Smooth muscle cell (in vitro differentiated cells): ENCODE data around the gene NR1D2. TPM values are rescaled to one million over a fixed set of nuclear protein-coding genes. Genes with fewer than 3 reads are reported as not detected.

Experiments
- DNase-seq: peaks from one replicate; lab custom pipeline; 2025; ENCODE audit not compliant: unreplicated experiment; lab: John Stamatoyannopoulos, UW
- H2AFZ ChIP-seq: fragments of 200-600 bp; sonication (generic); 2 replicates; pipeline ENCODE4 v1.6.0; 2016; ENCODE audit warnings: antibody characterized with exemption, low read depth, mild to moderate bottlenecking
- H3F3A ChIP-seq: fragments of 200-600 bp; sonication (generic); 2 replicates; pipeline ENCODE4 v1.6.0; 2017; ENCODE audit warnings: antibody characterized with exemption, low read depth
- H3K27ac ChIP-seq: fragments of 200-600 bp; sonication (generic); 2 replicates; pipeline ENCODE4 v1.5.1; 2016; ENCODE audit warnings: low read depth, mild to moderate bottlenecking
- H3K27me3 ChIP-seq: fragments of 200-600 bp; sonication (generic); 2 replicates; pipeline ENCODE4 v1.6.1; 2016; ENCODE audit warnings: low read depth, mild to moderate bottlenecking
- H3K36me3 ChIP-seq: fragments of 200-600 bp; sonication (generic); 2 replicates; pipeline ENCODE4 v1.5.1; 2016; ENCODE audit warnings: low read depth
- H3K4me1 ChIP-seq: fragments of 200-600 bp; sonication (generic); 2 replicates; pipeline ENCODE4 v1.5.1; 2016; ENCODE audit warnings: low read depth
- H3K4me2 ChIP-seq: fragments of 200-600 bp; sonication (generic); 2 replicates; pipeline ENCODE4 v1.6.0; 2016; ENCODE audit warnings: mild to moderate bottlenecking
- H3K4me3 ChIP-seq: fragments of 200-600 bp; sonication (generic); 2 replicates; pipeline ENCODE4 v1.5.1; 2016; ENCODE audit warnings: mild to moderate bottlenecking
- H3K79me2 ChIP-seq: fragments of 200-600 bp; sonication (generic); 2 replicates; pipeline ENCODE4 v1.6.0; 2016; ENCODE audit warnings: low read depth, mild to moderate bottlenecking
- H3K9ac ChIP-seq: fragments of 200-600 bp; sonication (generic); 2 replicates; pipeline ENCODE4 v1.6.0; 2016; ENCODE audit warnings: low read depth
- H3K9me3 ChIP-seq: fragments of 200-600 bp; sonication (generic); replicated peaks from 2 replicates; pipeline ENCODE4 v1.5.1; 2016; ENCODE audit warnings: low read depth
- H4K20me1 ChIP-seq: fragments of 200-600 bp; sonication (generic); 2 replicates; pipeline ENCODE4 v1.6.0; 2016; ENCODE audit warnings: low read depth
- WGBS: methylation state at CpG from one replicate; pipeline ENCODE4 v1.1.7; 2016; ENCODE audit warnings: low lambda C conversion rate; 5-methylcytosine and 5-hydroxymethylcytosine counted together
- polyA plus RNA-seq: library from polyadenylated mRNA; unstranded; fragments of >200 nt; fragmentation: Nextera tagmentation; extraction: Ambion mirVana; gene quantifications from 2 replicates; pipeline ENCODE4 v1.2.1, GENCODE V29; 2016
- total RNA-seq: library from RNA; depleted of rRNA; stranded (reverse); fragments of >200 nt; gene quantifications from 2 replicates; pipeline ENCODE4 v1.2.3, GENCODE V29; 2014
- TF ChIP-seq, protein P1 (sequence below): fragments of 200-600 bp; sonication (generic); IDR thresholded peaks from 2 replicates; pipeline ENCODE4 v1.5.1; 2017; ENCODE audit warnings: borderline replicate concordance, mild to moderate bottlenecking, antibody characterized with exemption; ENCODE audit not compliant: insufficient read depth, poor library complexity, severe bottlenecking

NR1D2 gene
- total and polyA plus RNA-seq, 2 experiments from 2014 or later = 11.7 to 37.8 TPM

DNA sequence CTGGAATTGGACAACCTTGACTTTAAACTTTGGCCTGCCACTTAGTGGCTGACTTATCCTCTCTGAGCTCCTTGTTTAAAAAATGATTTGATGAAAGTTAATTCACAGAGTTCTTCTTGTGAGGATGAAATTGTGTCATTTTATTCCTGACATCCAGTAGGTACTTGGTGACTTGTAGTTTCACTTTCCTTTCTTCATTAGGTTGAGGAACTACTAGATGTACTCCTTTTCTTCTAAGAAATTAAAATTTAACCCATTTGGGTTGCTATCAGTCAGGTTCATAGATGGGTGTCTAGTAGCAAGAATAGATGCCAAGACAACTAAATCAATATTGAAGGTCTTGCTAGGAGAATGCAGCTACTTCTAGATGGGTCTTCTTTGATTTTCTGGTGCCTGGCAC lies 5.2 kb downstream of the NR1D2 start:
- Histone ChIP-seq H3K4me1 (peaks cover 11% of the 10 kb centered on the region), H4K20me1 (peaks cover 92% of the 10 kb centered on the region), H3K9ac (no peak overlapping the region), H3K9me3 (no peaks in the 10 kb centered on the region), H3K4me3 (no peak overlapping the region), H3K4me2 (no peak overlapping the region), H3K27me3 (no peaks in the 10 kb centered on the region), H3K27ac (no peak overlapping the region), H3F3A (peaks cover 11% of the 10 kb centered on the region), H3K36me3 (no peaks in the 10 kb centered on the region), H2AFZ (no peak overlapping the region), H3K79me2 (peaks cover 81% of the 10 kb centered on the region)
- no peak for DNase-seq
- TF ChIP-seq, protein P1, sequence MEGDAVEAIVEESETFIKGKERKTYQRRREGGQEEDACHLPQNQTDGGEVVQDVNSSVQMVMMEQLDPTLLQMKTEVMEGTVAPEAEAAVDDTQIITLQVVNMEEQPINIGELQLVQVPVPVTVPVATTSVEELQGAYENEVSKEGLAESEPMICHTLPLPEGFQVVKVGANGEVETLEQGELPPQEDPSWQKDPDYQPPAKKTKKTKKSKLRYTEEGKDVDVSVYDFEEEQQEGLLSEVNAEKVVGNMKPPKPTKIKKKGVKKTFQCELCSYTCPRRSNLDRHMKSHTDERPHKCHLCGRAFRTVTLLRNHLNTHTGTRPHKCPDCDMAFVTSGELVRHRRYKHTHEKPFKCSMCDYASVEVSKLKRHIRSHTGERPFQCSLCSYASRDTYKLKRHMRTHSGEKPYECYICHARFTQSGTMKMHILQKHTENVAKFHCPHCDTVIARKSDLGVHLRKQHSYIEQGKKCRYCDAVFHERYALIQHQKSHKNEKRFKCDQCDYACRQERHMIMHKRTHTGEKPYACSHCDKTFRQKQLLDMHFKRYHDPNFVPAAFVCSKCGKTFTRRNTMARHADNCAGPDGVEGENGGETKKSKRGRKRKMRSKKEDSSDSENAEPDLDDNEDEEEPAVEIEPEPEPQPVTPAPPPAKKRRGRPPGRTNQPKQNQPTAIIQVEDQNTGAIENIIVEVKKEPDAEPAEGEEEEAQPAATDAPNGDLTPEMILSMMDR = no peak

DNA sequence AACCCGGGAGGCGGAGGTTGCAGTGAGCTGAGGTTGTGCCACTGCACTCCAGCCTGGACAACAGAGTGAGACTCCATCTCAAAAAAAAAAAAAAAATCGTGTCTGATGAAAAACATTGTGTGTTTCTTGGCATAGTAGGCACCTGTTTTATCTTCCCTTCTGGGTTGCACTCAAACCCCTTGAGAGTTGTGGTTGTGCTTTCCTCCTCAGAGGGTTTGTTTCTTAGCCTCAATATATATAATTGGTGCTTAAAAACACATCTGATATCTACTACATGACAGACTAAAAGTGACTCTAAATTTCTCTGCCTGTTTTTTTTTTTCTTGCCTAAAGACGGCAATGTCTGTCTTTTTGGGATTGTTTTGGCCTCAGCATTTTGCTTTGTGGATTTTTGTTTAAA lies 7.6 kb downstream of the NR1D2 start:
- no peak overlapping the region for H3K4me3 ChIP-seq
- no peak overlapping the region for H3K4me2 ChIP-seq
- H3K79me2 ChIP-seq = peaks cover 85% of the 10 kb centered on the region
- no peaks in the 10 kb centered on the region for H3F3A ChIP-seq
- TF ChIP-seq, protein P1 = no peak
- H3K27me3 ChIP-seq = no peaks in the 10 kb centered on the region
- H3K9me3 ChIP-seq = no peaks in the 10 kb centered on the region
- no peak overlapping the region for H2AFZ ChIP-seq
- H3K27ac ChIP-seq = no peak overlapping the region
- H3K36me3 ChIP-seq = no peaks in the 10 kb centered on the region
- 92% methylated on average over 4 of the region's 4 CpGs for WGBS
- H3K4me1 ChIP-seq = no peaks in the 10 kb centered on the region
- H3K9ac ChIP-seq = no peak overlapping the region
- no peak for DNase-seq
- peaks cover 91% of the 10 kb centered on the region for H4K20me1 ChIP-seq

GRCh38 chr3:23953523-23953922 lies 8.4 kb downstream of the NR1D2 start:
- Histone ChIP-seq H3K9me3 (no peaks in the 10 kb centered on the region), H3K4me3 (no peak overlapping the region), H3F3A (no peaks in the 10 kb centered on the region), H3K9ac (no peak overlapping the region), H3K27me3 (no peaks in the 10 kb centered on the region), H3K4me2 (no peak overlapping the region), H3K36me3 (no peaks in the 10 kb centered on the region), H3K79me2 (peaks cover 76% of the 10 kb centered on the region), H3K4me1 (no peaks in the 10 kb centered on the region), H4K20me1 (peaks cover 89% of the 10 kb centered on the region), H3K27ac (no peak overlapping the region), H2AFZ (no peak overlapping the region)
- no peak for DNase-seq
- TF ChIP-seq, protein P1 = no peak
- WGBS = 75% methylated on average over 1 of the region's 1 CpG

GRCh38 chr3:23954144-23954543 lies 9.1 kb downstream of the NR1D2 start:
- Histone ChIP-seq H2AFZ (no peak overlapping the region), H3K36me3 (no peaks in the 10 kb centered on the region), H3K4me3 (no peak overlapping the region), H4K20me1 (peaks cover 88% of the 10 kb centered on the region), H3K27ac (no peak overlapping the region), H3K4me1 (no peaks in the 10 kb centered on the region), H3K79me2 (peaks cover 70% of the 10 kb centered on the region), H3K9ac (no peak overlapping the region), H3K4me2 (no peak overlapping the region), H3K27me3 (no peaks in the 10 kb centered on the region), H3F3A (no peaks in the 10 kb centered on the region), H3K9me3 (no peaks in the 10 kb centered on the region)
- WGBS = 92% methylated on average over 5 of the region's 5 CpGs
- TF ChIP-seq, protein P1 = no peak
- no peak for DNase-seq
